MM.1S (cell line): ENCODE results near the gene LMNB1.

Source experiments
- EZH2 ChIP-seq: fragments of 300-600 bp; sonication (generic); optimal IDR thresholded peaks from 2 replicates; pipeline ENCODE3; 2017; ENCODE audit warnings: low read depth, mild to moderate bottlenecking, antibody characterized with exemption, low read length, mixed read lengths
- EZH2phosphoT487 ChIP-seq: fragments of 300-600 bp; sonication (generic); IDR thresholded peaks from 2 replicates; pipeline ENCODE4 v1.6.1; 2018; ENCODE audit warnings: antibody characterized with exemption, low read length
- TF ChIP-seq, protein P1 (sequence below): fragments of 300-600 bp; sonication (generic); IDR thresholded peaks from 2 replicates; pipeline ENCODE4 v1.5.1; 2016; ENCODE audit warnings: antibody characterized with exemption, low read length, mixed read lengths

DNA sequence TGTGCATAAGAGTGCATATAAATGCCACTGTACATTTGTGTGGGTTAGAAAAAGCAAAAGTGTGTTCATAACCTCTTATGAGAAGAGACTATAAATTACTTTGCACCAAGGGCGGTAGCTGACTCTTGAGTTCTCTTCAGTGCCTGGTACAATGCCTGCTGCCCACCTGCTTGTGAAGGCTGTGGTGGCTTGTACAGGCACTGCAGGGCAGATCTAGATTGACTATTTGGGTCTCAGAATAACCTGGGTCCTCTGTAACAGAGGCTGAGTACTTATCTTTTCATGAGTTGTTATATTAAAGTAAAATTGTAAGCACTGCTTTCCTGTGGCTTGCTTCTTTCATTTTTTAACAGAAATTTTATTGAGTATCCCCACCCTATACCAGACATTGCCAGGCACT is 22.8 kb downstream of the LMNB1 start:
- TF ChIP-seq, protein P1, sequence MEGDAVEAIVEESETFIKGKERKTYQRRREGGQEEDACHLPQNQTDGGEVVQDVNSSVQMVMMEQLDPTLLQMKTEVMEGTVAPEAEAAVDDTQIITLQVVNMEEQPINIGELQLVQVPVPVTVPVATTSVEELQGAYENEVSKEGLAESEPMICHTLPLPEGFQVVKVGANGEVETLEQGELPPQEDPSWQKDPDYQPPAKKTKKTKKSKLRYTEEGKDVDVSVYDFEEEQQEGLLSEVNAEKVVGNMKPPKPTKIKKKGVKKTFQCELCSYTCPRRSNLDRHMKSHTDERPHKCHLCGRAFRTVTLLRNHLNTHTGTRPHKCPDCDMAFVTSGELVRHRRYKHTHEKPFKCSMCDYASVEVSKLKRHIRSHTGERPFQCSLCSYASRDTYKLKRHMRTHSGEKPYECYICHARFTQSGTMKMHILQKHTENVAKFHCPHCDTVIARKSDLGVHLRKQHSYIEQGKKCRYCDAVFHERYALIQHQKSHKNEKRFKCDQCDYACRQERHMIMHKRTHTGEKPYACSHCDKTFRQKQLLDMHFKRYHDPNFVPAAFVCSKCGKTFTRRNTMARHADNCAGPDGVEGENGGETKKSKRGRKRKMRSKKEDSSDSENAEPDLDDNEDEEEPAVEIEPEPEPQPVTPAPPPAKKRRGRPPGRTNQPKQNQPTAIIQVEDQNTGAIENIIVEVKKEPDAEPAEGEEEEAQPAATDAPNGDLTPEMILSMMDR, result no peak
- no peak for TF ChIP-seq EZH2
- no peak for TF ChIP-seq EZH2phosphoT487
